Caco-2 (cell line): Measurements from ENCODE around the gene SPOCK1. TPM values are rescaled to one million over a fixed set of nuclear protein-coding genes. Genes with fewer than 3 reads are reported as not detected.

Experiments
- BruUV-seq: library from RNA; stranded (reverse); fragments of 400-500 nt; replicated peaks from 2 replicates; lab custom pipeline; 2021; lab: Mats Ljungman, UMichigan
- CTCF ChIA-PET: fragments of 300-600 bp; sonication (Branson Sonifier 250); formaldehyde crosslinking; loops from one replicate; lab custom pipeline; 2022; ENCODE audit warnings: antibody characterized with exemption; lab: Charles Lee
- POLR2A ChIA-PET: fragments of 300-600 bp; sonication (Branson Sonifier 250); formaldehyde crosslinking; loops from one replicate; lab custom pipeline; 2022; ENCODE audit warnings: antibody characterized with exemption; lab: Charles Lee
- DNase-seq, 2 experiments: peaks; one replicate each; pipeline versions ENCODE4 v3.0.0 to v3.0.0-alpha.2; 2020 to 2022
- H3K27me3 ChIP-seq: replicated peaks from 2 replicates; pipeline ENCODE4 v1.6.0; 2011; ENCODE audit warnings: low read length; ENCODE audit not compliant: control insufficient read depth, insufficient read depth
- H3K36me3 ChIP-seq: 2 replicates; pipeline ENCODE4 v1.5.1; 2011; ENCODE audit warnings: low read length; ENCODE audit not compliant: control insufficient read depth, insufficient read depth
- H3K4me1 ChIP-seq: fragments of 250-450 bp; sonication (Bioruptor Pico); 2 replicates; pipeline ENCODE4 v1.5.1; 2020; ENCODE audit warnings: mild to moderate bottlenecking
- H3K4me3 ChIP-seq: 2 replicates; pipeline ENCODE4 v1.5.1; 2011; ENCODE audit warnings: low read depth, mild to moderate bottlenecking, control low read depth, low read length
- H3K9me3 ChIP-seq: fragments of 250-450 bp; sonication (Bioruptor Pico); 2 replicates; pipeline ENCODE4 v1.5.1; 2020; ENCODE audit warnings: mild to moderate bottlenecking, moderate library complexity
- H3K27ac Mint-ChIP-seq: one replicate; pipeline ENCODE4 v1.8.0; 2022; ENCODE audit warnings: mixed read lengths; ENCODE audit not compliant: unreplicated experiment
- H3K27me3 Mint-ChIP-seq: one replicate; pipeline ENCODE4 v1.8.0; 2022; ENCODE audit warnings: mixed read lengths; ENCODE audit not compliant: insufficient read depth, unreplicated experiment
- H3K36me3 Mint-ChIP-seq: one replicate; pipeline ENCODE4 v1.8.0; 2022; ENCODE audit warnings: mild to moderate bottlenecking, mixed read lengths; ENCODE audit not compliant: insufficient read depth, unreplicated experiment
- H3K4me1 Mint-ChIP-seq: one replicate; pipeline ENCODE4 v1.8.0; 2022; ENCODE audit warnings: low read depth, mixed read lengths; ENCODE audit not compliant: unreplicated experiment
- H3K4me3 Mint-ChIP-seq: one replicate; pipeline ENCODE4 v1.8.0; 2022; ENCODE audit warnings: mild to moderate bottlenecking, moderate library complexity, mixed read lengths; ENCODE audit not compliant: unreplicated experiment
- H3K9me3 Mint-ChIP-seq: one replicate; pipeline ENCODE4 v1.8.0; 2022; ENCODE audit warnings: mixed read lengths; ENCODE audit not compliant: unreplicated experiment
- CTCF ChIP-seq, 2 experiments: fragments of 200-600 bp in 1 of 2; IDR thresholded peaks; 1 replicate in 1 of 2; 2 replicates in 1 of 2; pipeline versions ENCODE4 v1.5.1 to v1.8.0; 2011 to 2022; ENCODE audit warnings: antibody characterized with exemption in 1 of 2, control low read depth in 1 of 2, inconsistent platforms in 1 of 2, low read depth in 1 of 2, low read length in 1 of 2, mild to moderate bottlenecking in 1 of 2, moderate library complexity in 1 of 2; ENCODE audit not compliant: insufficient read depth in 1 of 2, severe bottlenecking in 1 of 2, unreplicated experiment in 1 of 2
- intact Hi-C: fragments of 100-400 bp; cut with micrococcal nuclease; formaldehyde crosslinking; loops from one replicate; pipeline ENCODE4 v1.10.0; 2022; ENCODE audit not compliant: unreplicated experiment
- total RNA-seq: library from RNA; stranded (reverse); gene quantifications from 2 replicates; pipeline ENCODE4 v1.2.3, GENCODE V29; 2022

SPOCK1 gene
- total RNA-seq, 1 experiment from 2014 or later = not detected

- Mint-ChIP-seq H3K4me1 (no peaks in the 10 kb centered on the region), H3K9me3 (no peaks in the 10 kb centered on the region), H3K36me3 (no peaks in the 10 kb centered on the region), H3K4me3 (no peak overlapping the region), H3K27ac (no peak overlapping the region), H3K27me3 (peaks cover 21% of the 10 kb centered on the region)
- H3K9me3 ChIP-seq = no peaks in the 10 kb centered on the region
- intact Hi-C loops = no loop called here
- no TSS peak for BruUV-seq
- peaks cover 2% of the 10 kb centered on the region; the same call in 1 of the 2 replicates for H3K27me3 ChIP-seq
- POLR2A ChIA-PET = no interaction called here
- DNase-seq = no peak
- H3K4me3 ChIP-seq = no peak overlapping the region
- no peak for TF ChIP-seq CTCF (IDR thresholded peaks at IDR 0.05; ENCODE audit: insufficient read depth in 1 of 2, low read depth in 1 of 2, low read length in 1 of 2, severe bottlenecking in 1 of 2, unreplicated experiment in 1 of 2)
- no peaks in the 10 kb centered on the region for H3K4me1 ChIP-seq
- H3K36me3 ChIP-seq = no peaks in the 10 kb centered on the region
- CTCF ChIA-PET = no interaction called here
Measured at GRCh38 chr5:137313526-137314175, 185.5 kb downstream of the SPOCK1 start.

GRCh38 chr5:137312011-137312410, 187.1 kb downstream of the SPOCK1 start:
- Mint-ChIP-seq H3K9me3 (no peaks in the 10 kb centered on the region), H3K27ac (no peak overlapping the region), H3K4me1 (no peaks in the 10 kb centered on the region), H3K27me3 (peaks cover 21% of the 10 kb centered on the region), H3K36me3 (no peaks in the 10 kb centered on the region), H3K4me3 (no peak overlapping the region)
- no peaks in the 10 kb centered on the region for H3K9me3 ChIP-seq
- no peaks in the 10 kb centered on the region for H3K36me3 ChIP-seq
- ChIA-PET CTCF (interaction anchor here (0.8 kb wide), 1 partner anchor 8 kb away, joined by 3 read pairs; no protein-coding TSS in a partner anchor), POLR2A (no interaction called here)
- BruUV-seq = no TSS peak
- H3K27me3 ChIP-seq = peaks cover 2% of the 10 kb centered on the region; the same call in 1 of the 2 replicates
- intact Hi-C loops = no loop called here
- no peak for DNase-seq
- no peak for TF ChIP-seq CTCF (IDR thresholded peaks at IDR 0.05; ENCODE audit: insufficient read depth in 1 of 2, low read depth in 1 of 2, low read length in 1 of 2, severe bottlenecking in 1 of 2, unreplicated experiment in 1 of 2)
- no peak overlapping the region for H3K4me3 ChIP-seq
- H3K4me1 ChIP-seq = no peaks in the 10 kb centered on the region

GRCh38 chr5:137310051-137310730, 188.9 kb downstream of the SPOCK1 start:
- Mint-ChIP-seq H3K4me3 (no peak overlapping the region), H3K27me3 (peaks cover 21% of the 10 kb centered on the region), H3K9me3 (no peaks in the 10 kb centered on the region), H3K4me1 (no peaks in the 10 kb centered on the region), H3K36me3 (no peaks in the 10 kb centered on the region), H3K27ac (no peak overlapping the region)
- BruUV-seq = no TSS peak
- intact Hi-C loops = no loop called here
- ChIA-PET POLR2A (no interaction called here), CTCF (no interaction called here)
- Histone ChIP-seq H3K4me1 (no peaks in the 10 kb centered on the region), H3K4me3 (no peak overlapping the region), H3K36me3 (no peaks in the 10 kb centered on the region), H3K27me3 (no peaks in the 10 kb centered on the region), H3K9me3 (no peaks in the 10 kb centered on the region)
- DNase-seq = no peak
- TF ChIP-seq CTCF (IDR thresholded peaks at IDR 0.05; ENCODE audit: insufficient read depth in 1 of 2, low read depth in 1 of 2, low read length in 1 of 2, severe bottlenecking in 1 of 2, unreplicated experiment in 1 of 2) = no peak
